SK-N-MC (cell line): ENCODE measurements around the gene ARHGEF28.

Source experiments
- DNase-seq: peaks from one replicate; pipeline ENCODE4 v3.0.0-alpha.2; 2011; ENCODE audit warnings: low read depth, low spot score
- H3K27ac ChIP-seq: fragments of 200-600 bp; sonication (generic); 2 replicates; pipeline ENCODE4 v1.5.1; 2016; ENCODE audit warnings: mixed run types
- H3K36me3 ChIP-seq: fragments of 200-600 bp; sonication (generic); 2 replicates; pipeline ENCODE4 v1.6.1; 2017; ENCODE audit warnings: antibody characterized with exemption, low read length, mixed read lengths; ENCODE audit not compliant: insufficient read depth
- H3K4me3 ChIP-seq: fragments of 200-600 bp; sonication (generic); 2 replicates; pipeline ENCODE4 v1.5.1; 2016
- H3K9ac ChIP-seq: fragments of 200-600 bp; sonication (generic); 2 replicates; pipeline ENCODE4 v1.8.0; 2017; ENCODE audit warnings: mixed run types, mixed read lengths; ENCODE audit not compliant: insufficient read length
- H3K9me3 ChIP-seq: fragments of 200-600 bp; sonication (generic); 2 replicates; pipeline ENCODE4 v1.6.1; 2017; ENCODE audit warnings: low read depth, mild to moderate bottlenecking, antibody characterized with exemption, low read length, moderate library complexity, mixed read lengths
- EZH2 ChIP-seq: fragments of 200-600 bp; sonication (generic); IDR thresholded peaks from one replicate; pipeline ENCODE4 v1.6.1; 2017; ENCODE audit warnings: antibody characterized with exemption
- FOXP2 ChIP-seq: optimal IDR thresholded peaks from 2 replicates; pipeline ENCODE3; 2011; ENCODE audit warnings: mild to moderate bottlenecking, moderate library complexity; ENCODE audit not compliant: insufficient read depth; ENCODE audit errors: extremely low read length, control extremely low read depth
- POLR2AphosphoS5 ChIP-seq: IDR thresholded peaks from 2 replicates; pipeline ENCODE4 v1.6.1; 2012; ENCODE audit warnings: mild to moderate bottlenecking, low read depth, low read length, borderline replicate concordance

ARHGEF28 gene

GRCh38 chr5:73944581-73944980 lies 318.6 kb downstream of the ARHGEF28 start:
- Histone ChIP-seq H3K9ac (no peak overlapping the region), H3K27ac (no peak overlapping the region), H3K9me3 (no peaks in the 10 kb centered on the region), H3K4me3 (no peak overlapping the region), H3K36me3 (no peaks in the 10 kb centered on the region)
- DNase-seq: no peak
- no peak for TF ChIP-seq POLR2AphosphoS5
- no peak for TF ChIP-seq EZH2
- TF ChIP-seq FOXP2: no peak

GRCh38 chr5:73945505-73945904 lies 319.5 kb downstream of the ARHGEF28 start:
- Histone ChIP-seq H3K9ac (no peak overlapping the region), H3K4me3 (no peak overlapping the region), H3K27ac (no peak overlapping the region), H3K9me3 (no peaks in the 10 kb centered on the region), H3K36me3 (no peaks in the 10 kb centered on the region)
- TF ChIP-seq FOXP2 (no peak), EZH2 (no peak), POLR2AphosphoS5 (no peak)
- DNase-seq: no peak

- no peak for DNase-seq
- TF ChIP-seq EZH2 (no peak), FOXP2 (no peak), POLR2AphosphoS5 (no peak)
- Histone ChIP-seq H3K9me3 (no peaks in the 10 kb centered on the region), H3K4me3 (no peak overlapping the region), H3K36me3 (no peaks in the 10 kb centered on the region), H3K27ac (no peak overlapping the region), H3K9ac (no peak overlapping the region)
These were observed 320.3 kb downstream of the ARHGEF28 start for GRCh38 chr5:73946278-73946677.

- TF ChIP-seq FOXP2 (no peak), EZH2 (no peak), POLR2AphosphoS5 (no peak)
- DNase-seq: no peak
These were observed 321.1 kb downstream of the ARHGEF28 start for GRCh38 chr5:73946919-73947602.

GRCh38 chr5:73947906-73948640 lies 322.1 kb downstream of the ARHGEF28 start:
- H3K36me3 ChIP-seq: no peaks in the 10 kb centered on the region
- H3K4me3 ChIP-seq: no peak overlapping the region
- DNase-seq: no peak
- H3K27ac ChIP-seq: no peak overlapping the region
- TF ChIP-seq EZH2: no peak
- TF ChIP-seq POLR2AphosphoS5: no peak
- no peak for TF ChIP-seq FOXP2
- no peak overlapping the region for H3K9ac ChIP-seq
- no peaks in the 10 kb centered on the region for H3K9me3 ChIP-seq

More at GRCh38 chr5:73946919-73947602, 321.1 kb downstream of the ARHGEF28 start:
- Histone ChIP-seq H3K4me3 (no peak overlapping the region), H3K27ac (no peak overlapping the region), H3K36me3 (no peaks in the 10 kb centered on the region), H3K9me3 (no peaks in the 10 kb centered on the region), H3K9ac (no peak overlapping the region)

GRCh38 chr5:73948720-73949119 lies 322.7 kb downstream of the ARHGEF28 start:
- DNase-seq: no peak
- H3K4me3 ChIP-seq: no peak overlapping the region
- no peaks in the 10 kb centered on the region for H3K36me3 ChIP-seq
- no peaks in the 10 kb centered on the region for H3K9me3 ChIP-seq
- H3K9ac ChIP-seq: no peak overlapping the region
- TF ChIP-seq EZH2: no peak
- no peak for TF ChIP-seq POLR2AphosphoS5
- no peak for TF ChIP-seq FOXP2
- H3K27ac ChIP-seq: no peak overlapping the region

GRCh38 chr5:73950441-73950873 lies 324.5 kb downstream of the ARHGEF28 start:
- H3K36me3 ChIP-seq: no peaks in the 10 kb centered on the region
- H3K9ac ChIP-seq: no peak overlapping the region
- H3K27ac ChIP-seq: no peak overlapping the region
- H3K9me3 ChIP-seq: no peaks in the 10 kb centered on the region
- no peak for DNase-seq
- H3K4me3 ChIP-seq: no peak overlapping the region
- no peak for TF ChIP-seq POLR2AphosphoS5
- no peak for TF ChIP-seq FOXP2
- no peak for TF ChIP-seq EZH2

GRCh38 chr5:73950912-73951430 lies 325.0 kb downstream of the ARHGEF28 start:
- Histone ChIP-seq H3K36me3 (no peaks in the 10 kb centered on the region), H3K9ac (no peak overlapping the region), H3K9me3 (no peaks in the 10 kb centered on the region), H3K4me3 (no peak overlapping the region), H3K27ac (no peak overlapping the region)
- TF ChIP-seq FOXP2 (no peak), POLR2AphosphoS5 (no peak), EZH2 (no peak)
- no peak for DNase-seq

- TF ChIP-seq EZH2 (no peak), POLR2AphosphoS5 (no peak), FOXP2 (no peak)
- no peak overlapping the region for H3K4me3 ChIP-seq
- H3K9ac ChIP-seq: no peak overlapping the region
- no peak for DNase-seq
- H3K36me3 ChIP-seq: no peaks in the 10 kb centered on the region
- H3K9me3 ChIP-seq: no peaks in the 10 kb centered on the region
- H3K27ac ChIP-seq: no peak overlapping the region
These were observed 326.9 kb downstream of the ARHGEF28 start for GRCh38 chr5:73952872-73953271.
